CD4-positive, alpha-beta T cell (primary cell): Measurements from ENCODE around the gene UTP15. TPM values are rescaled to one million over a fixed set of nuclear protein-coding genes. Genes with fewer than 3 reads are reported as not detected.

Source experiments
- ATAC-seq: fragments of 200-7000 bp; cut with Tn5 transposase; one replicate; pipeline ENCODE4 v1.10.0; 2022; ENCODE audit warnings: mild to moderate bottlenecking; ENCODE audit not compliant: poor library complexity
- CTCF ChIA-PET: fragments of 350-600 bp; sonication (Branson Sonifier 250); formaldehyde crosslinking; loops from one replicate; lab custom pipeline; 2021; ENCODE audit warnings: antibody characterized with exemption, inconsistent platforms; lab: Charles Lee
- POLR2A ChIA-PET: fragments of 350-600 bp; sonication (Branson Sonifier 250); formaldehyde crosslinking; loops from one replicate; lab custom pipeline; 2021; ENCODE audit warnings: antibody characterized with exemption, inconsistent platforms; lab: Charles Lee
- DNase-seq, 14 experiments: peaks; one replicate each; pipeline ENCODE4 v3.0.0-alpha.2; 2013 to 2020; ENCODE audit warnings: mixed read lengths in 2 of 14
- H3K27ac ChIP-seq, 2 donors: one replicate each; pipeline versions ENCODE4 v1.5.1 to v1.7.0; 2013; ENCODE audit warnings: low read length in 2 of 2, low read depth in 1 of 2, mild to moderate bottlenecking in 1 of 2
- H3K27me3 ChIP-seq, 2 experiments: 1 replicate in 1 of 2; 2 replicates in 1 of 2; pipeline versions ENCODE4 v1.6.1 to v1.7.0; 2013; ENCODE audit warnings: low read length in 2 of 2, control low read depth in 1 of 2, mild to moderate bottlenecking in 1 of 2, moderate library complexity in 1 of 2; ENCODE audit not compliant: insufficient read depth in 2 of 2, control insufficient read depth in 1 of 2
- H3K36me3 ChIP-seq: one replicate; pipeline ENCODE4 v1.6.1; 2013; ENCODE audit warnings: low read length, control low read depth; ENCODE audit not compliant: insufficient read depth
- H3K4me1 ChIP-seq: one replicate; pipeline ENCODE4 v1.6.1; 2013; ENCODE audit warnings: low read length, control low read depth; ENCODE audit not compliant: insufficient read depth
- H3K4me3 ChIP-seq: one replicate; pipeline ENCODE4 v1.5.1; 2013; ENCODE audit warnings: mild to moderate bottlenecking, low read length, moderate library complexity
- H3K9me3 ChIP-seq, 2 experiments: 1 replicate in 1 of 2; 2 replicates in 1 of 2; pipeline versions ENCODE4 v1.6.1 to v1.7.0; 2013; ENCODE audit warnings: low read length in 2 of 2, mild to moderate bottlenecking in 2 of 2, control low read depth in 1 of 2, moderate library complexity in 1 of 2; ENCODE audit not compliant: control insufficient read depth in 1 of 2, insufficient read depth in 1 of 2
- H3K27ac Mint-ChIP-seq: one replicate; pipeline ENCODE4 v1.8.0; 2020; ENCODE audit warnings: mixed read lengths
- H3K27me3 Mint-ChIP-seq: one replicate; pipeline ENCODE4 v1.8.0; 2021; ENCODE audit warnings: mixed read lengths
- H3K36me3 Mint-ChIP-seq: one replicate; pipeline ENCODE4 v1.8.0; 2021; ENCODE audit warnings: low read depth, mixed read lengths
- H3K4me1 Mint-ChIP-seq: one replicate; pipeline ENCODE4 v1.8.0; 2021; ENCODE audit warnings: low read depth, mixed read lengths
- H3K4me3 Mint-ChIP-seq: one replicate; pipeline ENCODE4 v1.8.0; 2020; ENCODE audit warnings: mild to moderate bottlenecking, mixed read lengths
- H3K9me3 Mint-ChIP-seq: one replicate; pipeline ENCODE4 v1.8.0; 2020; ENCODE audit warnings: mixed read lengths
- CTCF ChIP-seq: fragments of 200-600 bp; IDR thresholded peaks from one replicate; pipeline ENCODE4 v1.8.0; 2022; ENCODE audit warnings: antibody characterized with exemption, mild to moderate bottlenecking
- intact Hi-C, 2 experiments: fragments of 100-400 bp; cut with DNase I in 1 of 2; cut with micrococcal nuclease in 1 of 2; formaldehyde crosslinking; loops; one replicate each; pipeline versions ENCODE4 v1.15.1 to v1.9.0; 2023 to 2025; cut with DNase I, micrococcal nuclease
- total RNA-seq, 174 experiments: library from RNA in 2 of 174; stranded (reverse) in 2 of 174; gene quantifications; one replicate each; pipeline ENCODE4 v1.2.3 and lab custom pipeline; 2021 to 2026

UTP15 gene
- total RNA-seq, 2 experiments from 2014 or later = 52.0 to 55.2 TPM

GRCh38 chr5:73591698-73592501 is 26.4 kb downstream of the UTP15 start:
- no peak for DNase-seq

GRCh38 chr5:73592551-73592950 is 27.0 kb downstream of the UTP15 start:
- H3K27ac Mint-ChIP-seq = no peak overlapping the region
- POLR2A ChIA-PET = no interaction called here
- Histone ChIP-seq H3K9me3 (no peaks in the 10 kb centered on the region), H3K27ac (no peak overlapping the region), H3K4me1 (no peaks in the 10 kb centered on the region), H3K4me3 (no peak overlapping the region), H3K36me3 (no peaks in the 10 kb centered on the region), H3K27me3 (no peaks in the 10 kb centered on the region)
- H3K27me3 Mint-ChIP-seq = no peaks in the 10 kb centered on the region
- ATAC-seq = no peak
- no peaks in the 10 kb centered on the region for H3K36me3 Mint-ChIP-seq
- CTCF ChIA-PET = no interaction called here
- intact Hi-C loops = loop anchor here in 1 of 2 experiments (1.0 to 10.0 kb wide), 2 partner anchors 200 to 312 kb away; no protein-coding TSS in a partner anchor
- no peak for DNase-seq
- H3K9me3 Mint-ChIP-seq = no peaks in the 10 kb centered on the region
- no peak for TF ChIP-seq CTCF
- H3K4me1 Mint-ChIP-seq = no peaks in the 10 kb centered on the region
- H3K4me3 Mint-ChIP-seq = no peak overlapping the region

More at GRCh38 chr5:73591698-73592501, 26.4 kb downstream of the UTP15 start:
- no peak for TF ChIP-seq CTCF
- Histone ChIP-seq H3K4me3 (no peak overlapping the region), H3K4me1 (no peaks in the 10 kb centered on the region), H3K27ac (no peak overlapping the region), H3K9me3 (no peaks in the 10 kb centered on the region), H3K36me3 (no peaks in the 10 kb centered on the region), H3K27me3 (no peaks in the 10 kb centered on the region)
- CTCF ChIA-PET = interaction anchor here (1.1 to 2.4 kb wide), 6 partner anchors 10 to 200 kb away, joined by 3 to 13 read pairs (median 4); no protein-coding TSS in a partner anchor
- Mint-ChIP-seq H3K36me3 (no peaks in the 10 kb centered on the region), H3K27me3 (no peaks in the 10 kb centered on the region), H3K27ac (no peak overlapping the region), H3K9me3 (no peaks in the 10 kb centered on the region), H3K4me1 (no peaks in the 10 kb centered on the region), H3K4me3 (no peak overlapping the region)
- POLR2A ChIA-PET = interaction anchor here (0.6 to 0.9 kb wide), 2 partner anchors 36 to 201 kb away, joined by 3 to 5 read pairs; no protein-coding TSS in a partner anchor
- intact Hi-C loops = loop anchor here (1.0 to 10.0 kb wide), 4 partner anchors 200 to 1057 kb away; no protein-coding TSS in a partner anchor
- no peak for ATAC-seq

GRCh38 chr5:73596705-73597328 is 31.3 kb downstream of the UTP15 start:
- H3K27ac ChIP-seq = no peak overlapping the region
- H3K4me1 ChIP-seq = no peaks in the 10 kb centered on the region
- Mint-ChIP-seq H3K9me3 (peaks cover 2% of the 10 kb centered on the region), H3K27me3 (peaks cover 13% of the 10 kb centered on the region), H3K36me3 (no peaks in the 10 kb centered on the region), H3K4me3 (no peak overlapping the region), H3K27ac (no peak overlapping the region), H3K4me1 (no peaks in the 10 kb centered on the region)
- intact Hi-C loops = loop anchor here in 1 of 2 experiments (10.0 kb wide), 1 partner anchor 308 kb away; no protein-coding TSS in a partner anchor
- H3K4me3 ChIP-seq = no peak overlapping the region
- TF ChIP-seq CTCF = peak; percentile 59
- CTCF ChIA-PET = interaction anchor here (0.9 kb wide), 1 partner anchor 9 kb away, joined by 4 read pairs; no protein-coding TSS in a partner anchor
- ATAC-seq = no peak
- no peaks in the 10 kb centered on the region for H3K36me3 ChIP-seq
- no peaks in the 10 kb centered on the region for H3K9me3 ChIP-seq
- no peaks in the 10 kb centered on the region for H3K27me3 ChIP-seq
- DNase-seq = peak in 3 of 14 experiments; percentile 8 to 35 (median 30)
- POLR2A ChIA-PET = no interaction called here
